GM19467 (cell line): ENCODE measurements around the gene B3GALT2.
A peak's percentile ranks its signal among the peaks of the same experiment; 100 is the strongest.
"Not testable (repeated sequence)": the region's sequence is repeated elsewhere in the genome, so short reads cannot be mapped to it uniquely, and the experiment has no call there.

Experiments used
- ATAC-seq: cut with Tn5 transposase; IDR thresholded peaks from one replicate; pipeline ENCODE4 v1.9.1; 2021; ENCODE audit warnings: mild to moderate bottlenecking, moderate library complexity; ENCODE audit not compliant: unreplicated experiment

The B3GALT2 gene

GRCh38 chr1:193185901-193186731 lies at the start of gene B3GALT2:
TSS of gene B3GALT2 (minus strand) at chr1:193186613. CDS start at chr1:193181562, 5,051 bp downstream.
- no peak for ATAC-seq

GRCh38 chr1:193234530-193234929 lies 48.1 kb upstream of the B3GALT2 start:
- ATAC-seq, result no peak

GRCh38 chr1:193231146-193231545 lies 44.7 kb upstream of the B3GALT2 start:
- not testable (repeated sequence) for ATAC-seq

- no peak for ATAC-seq
Measured at GRCh38 chr1:193229136-193229535, 42.7 kb upstream of the B3GALT2 start.

GRCh38 chr1:193222056-193222615 lies 35.7 kb upstream of the B3GALT2 start:
- ATAC-seq, result no peak

GRCh38 chr1:193221651-193222050 lies 35.2 kb upstream of the B3GALT2 start:
- ATAC-seq, result no peak

- no peak for ATAC-seq
Measured at GRCh38 chr1:193219391-193219790, 33.0 kb upstream of the B3GALT2 start.

- ATAC-seq, result no peak
Measured at GRCh38 chr1:193216920-193217319, 30.5 kb upstream of the B3GALT2 start.

GRCh38 chr1:193213998-193214397 lies 27.6 kb upstream of the B3GALT2 start:
- no peak for ATAC-seq

- ATAC-seq, result no peak
Measured at GRCh38 chr1:193212637-193213036, 26.2 kb upstream of the B3GALT2 start.

GRCh38 chr1:193211539-193211938 lies 25.1 kb upstream of the B3GALT2 start:
- ATAC-seq, result peak; percentile 62

GRCh38 chr1:193210996-193211395 lies 24.6 kb upstream of the B3GALT2 start:
- ATAC-seq, result no peak

- ATAC-seq, result no peak
Measured at GRCh38 chr1:193201021-193201420, 14.6 kb upstream of the B3GALT2 start.

GRCh38 chr1:193199940-193200339 lies 13.5 kb upstream of the B3GALT2 start:
- ATAC-seq, result no peak

- no peak for ATAC-seq
Measured at GRCh38 chr1:193192586-193192985, 6.2 kb upstream of the B3GALT2 start.

GRCh38 chr1:193190096-193190744 lies 3.8 kb upstream of the B3GALT2 start:
- ATAC-seq, result no peak

- no peak for ATAC-seq
Measured at GRCh38 chr1:193189442-193190095, 3.2 kb upstream of the B3GALT2 start.

- ATAC-seq, result not testable (repeated sequence)
Measured at GRCh38 chr1:193188915-193189314, 2.5 kb upstream of the B3GALT2 start.

- no peak for ATAC-seq
Measured at GRCh38 chr1:193187114-193187513, 701 bp upstream of the B3GALT2 start.

- ATAC-seq, result no peak
Measured at GRCh38 chr1:193185211-193185610, 1.2 kb downstream of the B3GALT2 start.

- no peak for ATAC-seq
Measured at GRCh38 chr1:193184776-193185175, 1.6 kb downstream of the B3GALT2 start.
